ENCODE measurements around the gene TGOLN2. TPM values are rescaled to one million over a fixed set of nuclear protein-coding genes. Genes with fewer than 3 reads are reported as not detected.

TGOLN2 gene
- total RNA-seq (2021): 48.8 and 56.0 TPM in 2 replicates
- percentile 85 among the genes with signal in this experiment for Bru-seq, nascent RNA
- BruChase-seq, experiment 1, labeled RNA remaining after a 2-hour chase: percentile 97 among the genes with signal in this experiment
- percentile 99 among the genes with signal in this experiment for BruChase-seq, experiment 2, labeled RNA remaining after a 6-hour chase
- long read RNA-seq, full-length matches to known transcripts: 17 of 27 reads
- long read RNA-seq, partial matches to known transcripts: 1 of 27 reads
- long read RNA-seq, other reads (novel, unspliced or antisense): 9 of 27 reads

- POLR2A ChIA-PET (ENCODE audit: low non-redundant PET): interaction anchor here (1.1 kb wide), 1 partner anchor 214 kb away, joined by 11 read pairs; no protein-coding TSS in a partner anchor
- H3K27ac ChIP-seq (ENCODE audit: low read depth, low read length, poor library complexity, severe bottlenecking): peak within 1 kb of the TSS; percentile 86
- H3K4me1 ChIP-seq (ENCODE audit: insufficient read depth, low read length, poor library complexity, severe bottlenecking): peaks cover 17% of the 10 kb centered on the region
- intact Hi-C loops (cut with micrococcal nuclease; ENCODE audit: unreplicated experiment): loop anchor here (10.0 kb wide), 1 partner anchor 217 kb away; no protein-coding TSS in a partner anchor
- peaks cover 16% of the 10 kb centered on the region for H3K36me3 ChIP-seq (ENCODE audit: insufficient read depth, low read length, poor library complexity, severe bottlenecking)
- peak; percentile 97 for DNase-seq (ENCODE audit: low spot score)
- H3K9me3 ChIP-seq (ENCODE audit: low read depth, low read length, poor library complexity, severe bottlenecking): no peaks in the 10 kb centered on the region
- BruUV-seq (replicated peaks): TSS peak; percentile 96
- CTCF ChIA-PET: interaction anchor here (0.6 kb wide), 1 partner anchor 1241 kb away, joined by 6 read pairs; no protein-coding TSS in a partner anchor
- peak within 1 kb of the TSS; percentile 87 for H3K4me3 ChIP-seq (ENCODE audit: low read depth, low read length, poor library complexity, severe bottlenecking)
- H3K27me3 ChIP-seq (replicated peaks; ENCODE audit: insufficient read depth, low read depth, low read length, poor library complexity): no peaks in the 10 kb centered on the region
- TF ChIP-seq, protein P1, sequence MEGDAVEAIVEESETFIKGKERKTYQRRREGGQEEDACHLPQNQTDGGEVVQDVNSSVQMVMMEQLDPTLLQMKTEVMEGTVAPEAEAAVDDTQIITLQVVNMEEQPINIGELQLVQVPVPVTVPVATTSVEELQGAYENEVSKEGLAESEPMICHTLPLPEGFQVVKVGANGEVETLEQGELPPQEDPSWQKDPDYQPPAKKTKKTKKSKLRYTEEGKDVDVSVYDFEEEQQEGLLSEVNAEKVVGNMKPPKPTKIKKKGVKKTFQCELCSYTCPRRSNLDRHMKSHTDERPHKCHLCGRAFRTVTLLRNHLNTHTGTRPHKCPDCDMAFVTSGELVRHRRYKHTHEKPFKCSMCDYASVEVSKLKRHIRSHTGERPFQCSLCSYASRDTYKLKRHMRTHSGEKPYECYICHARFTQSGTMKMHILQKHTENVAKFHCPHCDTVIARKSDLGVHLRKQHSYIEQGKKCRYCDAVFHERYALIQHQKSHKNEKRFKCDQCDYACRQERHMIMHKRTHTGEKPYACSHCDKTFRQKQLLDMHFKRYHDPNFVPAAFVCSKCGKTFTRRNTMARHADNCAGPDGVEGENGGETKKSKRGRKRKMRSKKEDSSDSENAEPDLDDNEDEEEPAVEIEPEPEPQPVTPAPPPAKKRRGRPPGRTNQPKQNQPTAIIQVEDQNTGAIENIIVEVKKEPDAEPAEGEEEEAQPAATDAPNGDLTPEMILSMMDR (conservative IDR thresholded peaks at IDR 0.05; ENCODE audit: low read depth, low read length): no peak
Observed at GRCh38 chr2:85327822-85328617, at the start of gene TGOLN2. Gene TGOLN2, minus strand, starts transcription at chr2:85327989. Its CDS starts 27 bp downstream, at chr2:85327962.

DNA sequence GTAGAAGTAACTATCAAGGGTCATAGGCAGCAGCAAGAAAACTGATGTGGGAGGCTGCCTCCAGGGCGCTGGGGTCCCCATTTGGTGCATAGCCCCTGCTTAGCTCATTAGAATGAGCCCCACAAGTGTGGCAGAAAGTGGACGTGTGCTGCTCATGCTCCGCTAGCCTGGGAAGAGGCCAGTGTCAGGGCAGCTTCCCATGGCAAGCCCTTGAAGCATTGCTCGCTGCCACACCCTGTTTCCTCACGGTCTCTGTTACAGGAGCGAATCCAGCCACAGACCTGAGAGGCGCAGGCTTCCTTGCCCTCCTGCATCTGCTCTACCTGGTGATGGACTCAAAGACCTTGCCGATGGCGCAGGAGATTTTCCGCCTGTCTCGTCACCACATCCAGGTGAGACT lies 49.3 kb upstream of the TGOLN2 start:
- Histone ChIP-seq H3K27me3 (replicated peaks; ENCODE audit: insufficient read depth, low read depth, low read length, poor library complexity) (no peaks in the 10 kb centered on the region), H3K27ac (ENCODE audit: low read depth, low read length, poor library complexity, severe bottlenecking) (no peak overlapping the region), H3K36me3 (ENCODE audit: insufficient read depth, low read length, poor library complexity, severe bottlenecking) (peaks cover 10% of the 10 kb centered on the region), H3K4me1 (ENCODE audit: insufficient read depth, low read length, poor library complexity, severe bottlenecking) (no peaks in the 10 kb centered on the region), H3K4me3 (ENCODE audit: low read depth, low read length, poor library complexity, severe bottlenecking) (no peak overlapping the region), H3K9me3 (ENCODE audit: low read depth, low read length, poor library complexity, severe bottlenecking) (peaks cover 9% of the 10 kb centered on the region)
- DNase-seq (ENCODE audit: low spot score): no peak
- TF ChIP-seq, protein P1 (conservative IDR thresholded peaks at IDR 0.05; ENCODE audit: low read depth, low read length): no peak
- TF ChIP-seq EZH2 (IDR thresholded peaks at IDR 0.05; ENCODE audit: borderline replicate concordance, low read depth, low read length, poor library complexity, severe bottlenecking): no peak
- intact Hi-C loops (cut with micrococcal nuclease; ENCODE audit: unreplicated experiment): no loop called here
- POLR2A ChIA-PET (ENCODE audit: low non-redundant PET): no interaction called here
- BruUV-seq (replicated peaks): no TSS peak
- CTCF ChIA-PET: no interaction called here

DNA sequence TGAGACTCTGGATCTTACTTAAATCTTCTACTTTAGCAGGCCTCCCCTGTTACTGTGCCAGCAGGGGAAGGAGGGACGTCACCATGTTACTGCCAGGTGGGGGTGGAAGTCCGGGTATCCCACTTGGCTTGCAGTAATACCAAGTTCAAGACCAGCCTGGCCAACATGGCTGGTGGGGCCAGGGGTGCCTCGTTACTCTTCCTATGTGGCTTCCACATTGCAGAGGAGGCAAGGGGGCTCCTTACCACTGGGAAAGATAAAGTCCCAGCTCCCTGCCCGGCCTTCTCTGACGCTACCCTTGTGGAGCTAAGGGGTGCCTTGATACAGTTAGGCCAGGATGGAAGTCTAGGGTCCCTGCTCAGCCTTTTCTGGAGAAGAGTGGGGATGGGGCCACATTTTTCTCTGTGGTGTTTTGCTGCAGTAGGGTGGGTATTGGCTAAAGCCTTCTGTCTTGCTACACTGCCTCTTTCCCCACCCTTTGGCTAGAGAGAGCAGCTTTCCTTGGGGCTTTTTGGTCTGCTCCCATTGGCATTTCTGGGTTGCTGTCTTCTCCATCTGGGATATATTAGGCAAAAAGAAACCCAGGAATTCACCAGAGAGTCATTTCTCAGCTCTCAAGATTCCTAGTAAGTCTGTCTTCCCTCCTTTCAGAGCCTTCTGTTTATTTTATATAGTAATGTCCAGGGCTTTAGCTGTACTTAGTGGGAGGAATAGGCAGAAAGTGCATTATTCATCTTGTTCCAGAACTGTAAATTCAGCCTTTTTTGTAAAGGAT lies 48.7 kb upstream of the TGOLN2 start:
- H3K36me3 ChIP-seq (ENCODE audit: insufficient read depth, low read length, poor library complexity, severe bottlenecking): peaks cover 10% of the 10 kb centered on the region
- ChIA-PET CTCF (no interaction called here), POLR2A (ENCODE audit: low non-redundant PET) (no interaction called here)
- H3K27me3 ChIP-seq (replicated peaks; ENCODE audit: insufficient read depth, low read depth, low read length, poor library complexity): no peaks in the 10 kb centered on the region
- TF ChIP-seq, protein P1 (conservative IDR thresholded peaks at IDR 0.05; ENCODE audit: low read depth, low read length): no peak
- no peak for TF ChIP-seq EZH2 (IDR thresholded peaks at IDR 0.05; ENCODE audit: borderline replicate concordance, low read depth, low read length, poor library complexity, severe bottlenecking)
- H3K4me3 ChIP-seq (ENCODE audit: low read depth, low read length, poor library complexity, severe bottlenecking): no peak overlapping the region
- peaks cover 9% of the 10 kb centered on the region for H3K9me3 ChIP-seq (ENCODE audit: low read depth, low read length, poor library complexity, severe bottlenecking)
- no peak overlapping the region for H3K27ac ChIP-seq (ENCODE audit: low read depth, low read length, poor library complexity, severe bottlenecking)
- intact Hi-C loops (cut with micrococcal nuclease; ENCODE audit: unreplicated experiment): no loop called here
- no TSS peak for BruUV-seq (replicated peaks)
- H3K4me1 ChIP-seq (ENCODE audit: insufficient read depth, low read length, poor library complexity, severe bottlenecking): no peaks in the 10 kb centered on the region
- no peak for DNase-seq (ENCODE audit: low spot score)

Measured in A673 (cell line).